Esophagus muscularis mucosa (tissue), 4 donors: ENCODE data around the gene PPP2R3C.

Source experiments
- CTCF ChIP-seq, 3 experiments: fragments of 200-600 bp in 2 of 3; fragments of 450-650 bp in 1 of 3; sonication (generic) in 2 of 3; IDR thresholded peaks; one replicate each; pipeline ENCODE4 v1.5.1; 2017 to 2019; ENCODE audit warnings: antibody characterized with exemption in 3 of 3, mild to moderate bottlenecking in 2 of 3, moderate library complexity in 1 of 3
- EP300 ChIP-seq: sonication (generic); formaldehyde crosslinking; IDR thresholded peaks from one replicate; pipeline ENCODE4 v1.6.1; 2017; ENCODE audit warnings: antibody characterized with exemption
- POLR2A ChIP-seq: fragments of 450-650 bp; IDR thresholded peaks from one replicate; pipeline ENCODE4 v1.6.1; 2017; ENCODE audit warnings: antibody characterized with exemption, moderate library complexity, mild to moderate bottlenecking, low read depth
- POLR2AphosphoS5 ChIP-seq, 2 donors: sonication (generic); formaldehyde crosslinking; IDR thresholded peaks; one replicate each; pipeline ENCODE4 v1.6.1; 2017; ENCODE audit warnings: antibody characterized with exemption in 2 of 2

- TF ChIP-seq CTCF (IDR thresholded peaks at IDR 0.05) (no peak), POLR2A (no peak), POLR2AphosphoS5 (IDR thresholded peaks at IDR 0.05) (no peak), EP300 (no peak)
Observed at GRCh38 chr14:35154016-35154415, 32.2 kb upstream of the PPP2R3C start.
